Loucy (cell line): ENCODE data around the gene DDAH2.

Experiments
- H2AFZ ChIP-seq: fragments of 200-600 bp; sonication (generic); 2 replicates; pipeline ENCODE4 v1.6.0; 2016; ENCODE audit warnings: antibody characterized with exemption, mild to moderate bottlenecking, low read length, moderate library complexity
- H3F3A ChIP-seq: fragments of 200-600 bp; 2 replicates; pipeline ENCODE4 v1.6.0; 2016; ENCODE audit warnings: antibody characterized with exemption, low read depth, mild to moderate bottlenecking
- H3K27me3 ChIP-seq: fragments of 200-600 bp; sonication (generic); 2 replicates; pipeline ENCODE4 v1.6.1; 2014; ENCODE audit warnings: low read length, mild to moderate bottlenecking; ENCODE audit not compliant: insufficient read depth, poor library complexity, severe bottlenecking
- H3K36me3 ChIP-seq: fragments of 200-600 bp; sonication (generic); 2 replicates; pipeline ENCODE4 v1.6.1; 2016; ENCODE audit warnings: low read length; ENCODE audit not compliant: insufficient read depth
- H3K4me1 ChIP-seq: fragments of 200-600 bp; sonication (generic); 2 replicates; pipeline ENCODE4 v1.5.1; 2014; ENCODE audit warnings: low read length, mild to moderate bottlenecking; ENCODE audit not compliant: insufficient read depth, poor library complexity, severe bottlenecking
- H3K4me2 ChIP-seq: fragments of 200-600 bp; sonication (generic); 2 replicates; pipeline ENCODE4 v1.6.0; 2014; ENCODE audit warnings: antibody characterized with exemption, low read length, low read depth, mild to moderate bottlenecking; ENCODE audit not compliant: poor library complexity, severe bottlenecking
- H3K4me3 ChIP-seq: fragments of 200-600 bp; sonication (generic); 2 replicates; pipeline ENCODE4 v1.5.1; 2014; ENCODE audit warnings: low read length, mild to moderate bottlenecking, mixed read lengths; ENCODE audit not compliant: poor library complexity, severe bottlenecking
- H3K79me2 ChIP-seq: fragments of 200-600 bp; sonication (generic); 2 replicates; pipeline ENCODE4 v1.6.1; 2014; ENCODE audit warnings: low read length; ENCODE audit not compliant: insufficient read depth
- H3K9ac ChIP-seq: fragments of 200-600 bp; sonication (generic); 2 replicates; pipeline ENCODE4 v1.6.0; 2014; ENCODE audit warnings: mild to moderate bottlenecking, low read depth, low read length, moderate library complexity; ENCODE audit not compliant: poor library complexity, severe bottlenecking
- H3K9me2 ChIP-seq: fragments of 200-600 bp; sonication (generic); replicated peaks from 2 replicates; pipeline ENCODE4 v1.6.1; 2016; ENCODE audit warnings: low read depth, low read length, mixed read lengths
- H3K9me3 ChIP-seq: fragments of 200-600 bp; sonication (generic); 2 replicates; pipeline ENCODE4 v1.6.1; 2014; ENCODE audit warnings: mild to moderate bottlenecking, antibody characterized with exemption, low read length, low read depth; ENCODE audit not compliant: insufficient read depth
- H4K20me1 ChIP-seq: fragments of 200-600 bp; sonication (generic); 2 replicates; pipeline ENCODE4 v1.6.0; 2014; ENCODE audit warnings: antibody characterized with exemption, low read length, mild to moderate bottlenecking; ENCODE audit not compliant: insufficient read depth, poor library complexity, severe bottlenecking
- CTCF ChIP-seq: fragments of 200-600 bp; sonication (generic); conservative IDR thresholded peaks from 2 replicates; pipeline ENCODE4 v1.5.1; 2014; ENCODE audit warnings: mild to moderate bottlenecking, antibody characterized with exemption, low read length
- EZH2phosphoT487 ChIP-seq: fragments of 200-600 bp; IDR thresholded peaks from 2 replicates; pipeline ENCODE4 v1.6.1; 2018; ENCODE audit warnings: antibody characterized with exemption, mild to moderate bottlenecking, moderate library complexity, borderline replicate concordance

Gene DDAH2

DNA sequence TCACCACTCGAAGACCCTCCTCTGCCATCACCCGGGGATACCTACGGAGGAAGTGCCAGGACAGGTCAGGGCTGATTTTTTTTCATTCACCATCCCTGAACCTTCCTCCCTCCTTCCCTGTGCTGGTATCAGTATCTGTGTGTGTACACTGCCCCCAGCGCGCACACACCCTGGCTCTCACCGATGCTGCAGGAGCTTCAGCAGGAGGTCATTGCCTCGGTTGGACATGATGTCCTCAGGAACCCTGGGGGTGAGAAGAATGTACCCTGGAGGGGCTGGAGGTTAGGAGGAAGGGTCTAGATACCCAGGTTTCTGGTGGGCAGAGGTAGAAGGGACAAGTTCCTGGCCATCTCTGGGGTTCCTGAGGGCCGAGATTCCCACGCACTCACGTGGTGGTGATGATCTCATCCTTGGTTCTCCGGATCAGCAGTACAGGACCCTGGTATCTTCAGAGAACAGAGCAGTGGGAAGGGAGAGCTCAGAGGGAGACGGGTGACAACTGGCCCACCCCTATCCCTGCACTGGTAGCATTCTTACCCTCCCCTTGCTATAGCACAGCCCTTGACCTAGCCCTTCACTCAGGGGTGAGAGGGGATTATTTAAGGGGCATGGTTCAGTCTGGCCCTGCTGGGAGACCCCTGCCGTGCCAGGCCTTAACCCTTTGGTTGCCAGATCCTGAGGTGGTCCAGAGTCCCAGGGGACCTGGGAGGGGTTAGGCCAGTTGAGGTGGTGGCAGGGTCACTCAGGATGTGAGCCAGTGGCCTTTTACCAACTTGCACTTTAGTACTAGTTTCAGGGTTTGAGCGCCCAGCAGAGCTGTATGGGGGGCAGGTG is 41.0 kb downstream of the DDAH2 start:
- H3K36me3 ChIP-seq: peaks cover 70% of the 10 kb centered on the region; the same call in 1 of the 2 replicates
- no peaks in the 10 kb centered on the region for H4K20me1 ChIP-seq
- no peak for TF ChIP-seq CTCF
- TF ChIP-seq EZH2phosphoT487: no peak
- no peaks in the 10 kb centered on the region for H3K9me2 ChIP-seq
- H3K4me2 ChIP-seq: no peak overlapping the region
- H3K9me3 ChIP-seq: no peaks in the 10 kb centered on the region
- no peak overlapping the region for H3K4me3 ChIP-seq
- no peak overlapping the region for H2AFZ ChIP-seq
- H3K4me1 ChIP-seq: no peaks in the 10 kb centered on the region
- H3K27me3 ChIP-seq: no peaks in the 10 kb centered on the region
- H3K79me2 ChIP-seq: no peaks in the 10 kb centered on the region
- H3F3A ChIP-seq: no peaks in the 10 kb centered on the region
- H3K9ac ChIP-seq: no peak overlapping the region

- TF ChIP-seq CTCF (no peak), EZH2phosphoT487 (no peak)
- Histone ChIP-seq H4K20me1 (no peaks in the 10 kb centered on the region), H3K27me3 (no peaks in the 10 kb centered on the region), H3K4me2 (no peak overlapping the region), H3K4me1 (no peaks in the 10 kb centered on the region), H2AFZ (no peak overlapping the region), H3K4me3 (no peak overlapping the region), H3K36me3 (peaks cover 62% of the 10 kb centered on the region; the same call in 1 of the 2 replicates), H3K79me2 (no peaks in the 10 kb centered on the region), H3F3A (no peaks in the 10 kb centered on the region), H3K9me3 (no peaks in the 10 kb centered on the region), H3K9ac (no peak overlapping the region), H3K9me2 (no peaks in the 10 kb centered on the region)
These were observed 41.8 kb downstream of the DDAH2 start for GRCh38 chr6:31687321-31687720.

GRCh38 chr6:31686483-31686882 is 42.6 kb downstream of the DDAH2 start:
- H3K36me3 ChIP-seq: peaks cover 55% of the 10 kb centered on the region; the same call in 1 of the 2 replicates
- TF ChIP-seq CTCF: no peak
- no peak for TF ChIP-seq EZH2phosphoT487
- H3K4me1 ChIP-seq: no peaks in the 10 kb centered on the region

More at GRCh38 chr6:31686483-31686882, 42.6 kb downstream of the DDAH2 start:
- no peaks in the 10 kb centered on the region for H3K9me3 ChIP-seq
- no peaks in the 10 kb centered on the region for H4K20me1 ChIP-seq
- H2AFZ ChIP-seq: no peak overlapping the region
- H3K9ac ChIP-seq: no peak overlapping the region
- no peaks in the 10 kb centered on the region for H3F3A ChIP-seq
- no peak overlapping the region for H3K4me3 ChIP-seq
- H3K4me2 ChIP-seq: no peak overlapping the region
- no peaks in the 10 kb centered on the region for H3K27me3 ChIP-seq
- H3K79me2 ChIP-seq: no peaks in the 10 kb centered on the region
- no peaks in the 10 kb centered on the region for H3K9me2 ChIP-seq
